Renal pelvis (tissue), 4 donors: ENCODE measurements around the gene RAB3C. TPM values are rescaled to one million over a fixed set of nuclear protein-coding genes. Genes with fewer than 3 reads are reported as not detected.

ENCODE experiments used
- DNase-seq: peaks from one replicate; pipeline ENCODE4 v3.0.0-alpha.2; 2013
- polyA plus RNA-seq, 3 donors: library from polyadenylated mRNA; unstranded; fragments of 120-200 nt; gene quantifications; one replicate each; pipeline ENCODE4 v1.2.1, GENCODE V29; 2013; ENCODE audit not compliant: insufficient read length in 3 of 3

Gene RAB3C
- polyA plus RNA-seq, 3 donors = 1.4 to 3.2 (median 1.9) TPM

DNA sequence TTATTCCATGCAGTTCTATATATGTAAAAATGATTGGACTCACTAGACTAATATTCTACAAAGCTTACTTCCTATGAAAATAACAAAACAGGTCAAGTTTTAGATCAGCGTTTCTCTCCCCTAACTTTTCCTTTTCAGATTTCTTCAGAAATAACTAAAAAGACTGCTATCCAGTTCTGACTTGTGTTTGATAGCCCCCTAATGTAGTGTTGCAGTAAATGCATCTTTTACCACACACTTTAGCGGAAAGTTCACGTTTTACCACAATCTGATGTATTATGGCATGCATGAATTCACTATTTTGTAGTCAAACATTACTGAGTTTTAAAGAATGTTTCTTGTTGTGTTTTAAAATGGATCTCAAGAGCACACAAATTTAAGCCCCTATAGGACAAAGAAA is 292.7 kb downstream of the RAB3C start:
- DNase-seq = no peak

DNA sequence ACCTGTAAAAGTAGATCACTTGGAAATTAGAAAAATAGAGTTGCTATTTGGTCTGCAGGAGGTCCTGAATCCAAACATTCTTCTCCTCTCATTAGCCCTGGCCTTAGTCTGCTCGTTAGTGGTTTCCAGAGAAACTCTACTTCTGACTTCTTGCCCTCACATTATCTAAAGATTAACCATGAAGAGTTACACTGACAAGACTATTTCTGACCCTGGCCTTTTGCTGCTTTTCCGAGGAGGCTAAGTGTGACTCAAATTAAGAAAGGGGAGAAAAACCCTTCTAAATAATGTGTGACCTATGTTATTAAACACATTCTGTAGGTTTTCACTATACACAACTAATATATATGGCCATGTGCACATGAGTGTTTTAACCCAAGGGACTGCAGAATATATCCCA is 302.4 kb downstream of the RAB3C start:
- DNase-seq = no peak

DNA sequence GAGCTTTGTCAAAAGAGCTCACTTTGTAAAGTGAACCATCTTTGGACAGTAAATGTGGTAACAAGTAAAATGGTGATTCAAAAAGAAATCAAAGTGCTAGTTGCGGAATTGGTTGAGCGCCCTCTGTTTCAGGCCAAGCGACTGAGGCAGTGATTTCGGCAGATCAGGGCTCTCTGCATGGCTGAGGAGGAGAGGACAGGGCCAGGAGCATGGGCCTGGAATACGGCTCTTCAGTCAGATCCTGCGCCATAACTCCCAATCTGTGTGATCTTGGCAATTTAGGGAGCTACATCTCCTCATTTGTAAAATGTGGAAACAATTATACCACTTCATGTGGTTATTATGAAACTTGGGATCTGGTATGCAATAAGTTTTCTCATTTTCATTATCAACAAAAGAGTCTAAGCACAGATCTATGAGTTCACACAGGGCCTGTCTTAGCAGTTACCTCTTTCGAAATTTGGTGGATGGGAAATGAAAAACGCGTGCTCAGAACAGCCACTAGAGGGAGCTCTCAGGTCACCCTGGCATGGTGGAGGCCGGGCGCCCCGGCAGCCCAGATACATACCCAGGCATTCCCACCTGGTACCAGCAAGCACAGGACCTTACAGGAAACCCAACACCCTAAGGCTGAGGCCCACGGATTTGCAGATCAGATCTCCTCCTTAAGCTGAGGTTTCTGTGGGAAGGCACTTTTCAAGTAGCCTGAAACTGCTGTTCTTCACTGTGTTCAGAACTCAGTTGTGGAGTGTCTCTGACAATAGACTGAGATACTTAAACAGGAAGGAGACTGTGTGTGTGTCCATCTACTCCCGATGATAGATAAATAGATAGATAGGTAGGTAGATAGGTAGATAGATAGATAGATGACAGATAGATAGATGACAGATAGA is 303.7 kb downstream of the RAB3C start:
- peak; percentile 60 for DNase-seq

DNA sequence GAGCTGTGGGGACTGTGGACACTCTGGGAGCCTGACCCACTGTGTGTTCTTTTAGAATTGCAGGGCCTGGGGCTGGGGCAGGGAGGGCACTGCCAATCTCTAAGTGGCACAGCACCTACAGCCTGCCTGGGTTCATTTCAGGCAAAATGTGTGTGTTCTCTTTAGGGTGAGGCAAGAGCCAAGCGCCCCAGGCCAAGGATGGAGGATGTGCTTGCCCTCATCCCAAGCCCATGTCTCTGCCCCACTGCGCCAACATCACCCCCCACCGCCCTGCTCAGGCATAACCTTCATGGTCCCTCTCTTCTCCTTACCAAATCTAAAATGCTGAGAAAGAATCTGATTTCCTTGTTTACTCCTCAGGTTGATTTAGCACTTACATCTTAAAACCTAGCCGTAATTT is 304.4 kb downstream of the RAB3C start:
- DNase-seq = no peak

DNA sequence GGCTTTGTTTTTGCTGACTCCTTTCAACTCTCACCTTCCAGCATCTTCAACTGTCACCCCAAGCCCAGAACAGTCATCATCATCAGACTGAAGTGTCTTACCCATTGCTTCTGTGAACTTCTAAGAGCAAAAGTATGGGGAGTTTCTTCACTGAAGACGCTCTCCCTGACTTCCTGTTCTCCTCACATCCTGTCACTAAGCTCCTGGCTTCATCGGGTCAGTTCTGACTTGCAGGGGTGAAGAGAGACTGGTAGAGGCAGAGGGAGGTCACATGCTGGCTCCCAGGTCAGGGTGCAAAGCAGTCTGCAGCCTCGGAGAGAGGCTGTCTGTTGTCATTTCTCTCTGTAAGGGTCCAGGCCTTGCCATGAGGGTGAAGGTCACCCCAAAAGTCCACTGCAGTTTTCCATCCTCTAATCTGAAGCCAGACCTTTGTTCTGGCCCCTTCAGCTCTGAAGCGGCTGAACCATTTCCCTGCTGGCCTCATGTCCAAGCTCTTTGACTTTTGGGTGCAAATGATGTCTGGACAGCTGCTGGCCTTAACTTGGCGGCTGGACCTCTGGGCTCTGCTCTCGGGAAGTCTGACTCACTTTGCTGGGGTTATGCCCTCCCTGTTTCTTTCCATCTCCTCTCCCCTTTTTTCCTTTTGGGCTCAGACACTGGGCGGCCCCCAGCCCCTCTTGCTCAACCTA is 305.0 kb downstream of the RAB3C start:
- no peak for DNase-seq

DNA sequence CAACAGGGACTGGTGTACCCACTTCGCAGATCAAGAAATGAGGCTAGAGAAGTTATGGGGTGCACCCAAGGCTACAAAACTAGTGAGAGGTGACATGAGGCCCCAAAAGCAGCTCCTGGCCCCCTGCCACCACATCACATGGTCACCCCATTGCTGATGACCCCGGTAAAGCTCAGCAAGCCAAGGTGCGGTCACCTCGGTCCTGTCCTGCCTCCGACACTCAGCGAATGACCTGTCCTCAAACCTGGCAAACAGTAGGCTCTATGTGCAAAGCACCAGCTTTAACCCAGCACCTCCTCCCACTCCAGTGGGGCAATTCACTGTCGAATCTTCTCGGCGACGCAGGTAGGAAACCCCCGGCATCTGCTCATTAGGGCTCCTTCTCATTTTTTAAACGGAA is 307.4 kb downstream of the RAB3C start:
- DNase-seq = no peak

DNA sequence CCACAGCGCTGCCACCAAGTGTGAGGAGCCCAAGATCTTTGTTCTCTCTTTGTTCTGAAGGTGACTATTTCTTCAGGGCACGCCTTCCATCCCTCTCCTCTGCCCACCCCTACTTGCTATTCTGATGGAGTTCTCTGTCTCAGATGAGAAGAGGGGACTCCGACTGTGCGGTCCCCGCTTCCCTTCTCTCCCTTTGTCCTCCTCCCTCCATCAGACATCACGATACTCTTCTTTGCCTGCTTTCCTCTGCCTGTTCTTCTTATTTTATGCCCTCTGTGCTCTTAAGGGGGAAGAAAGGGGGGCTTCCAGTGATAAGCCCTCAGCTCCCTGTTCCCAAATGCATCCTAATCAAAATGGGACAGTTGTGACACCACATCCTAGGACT is 307.8 kb downstream of the RAB3C start:
- DNase-seq = no peak

DNA sequence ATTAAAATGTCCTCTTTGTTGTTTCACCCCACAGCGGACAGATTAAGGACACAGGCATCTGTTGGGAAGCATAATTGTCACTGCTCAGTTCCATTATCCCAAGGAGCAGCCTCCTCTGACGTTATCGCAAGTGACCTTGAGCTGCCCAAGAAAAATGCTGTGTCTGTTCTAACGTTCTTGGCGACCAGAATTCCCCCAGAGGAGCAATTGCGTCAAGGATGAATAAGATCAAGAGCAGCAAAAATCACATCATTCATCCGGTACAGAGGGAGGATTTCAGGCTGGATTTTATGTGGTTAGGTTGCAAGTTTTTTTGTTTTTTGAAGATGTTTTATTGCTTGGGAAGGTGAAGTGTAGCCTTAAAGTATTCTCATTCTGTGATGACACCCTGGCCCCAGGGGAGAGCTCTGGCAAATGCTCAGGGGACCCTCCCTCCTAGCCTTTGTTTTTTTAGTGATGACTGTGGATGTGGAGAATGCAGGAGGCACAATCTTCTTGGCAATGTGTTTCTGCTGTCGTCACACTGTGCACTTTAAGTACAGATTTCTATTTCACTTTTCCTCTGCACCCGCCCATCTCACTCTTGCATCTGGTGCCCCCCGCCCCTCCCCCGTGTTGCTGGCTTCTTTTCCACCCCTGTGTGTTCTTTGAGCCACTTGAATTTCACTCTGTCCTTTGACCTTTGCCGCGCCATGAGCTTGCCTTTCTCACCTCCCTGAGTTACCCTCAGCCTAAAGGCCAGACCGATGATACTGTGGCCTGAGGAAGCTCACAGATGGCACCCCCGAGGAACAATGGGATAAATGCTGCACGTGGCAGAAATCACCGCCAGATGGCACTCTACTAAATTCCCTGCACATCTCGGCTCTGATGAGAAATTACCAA is 308.5 kb downstream of the RAB3C start:
- peak; percentile 62 for DNase-seq

DNA sequence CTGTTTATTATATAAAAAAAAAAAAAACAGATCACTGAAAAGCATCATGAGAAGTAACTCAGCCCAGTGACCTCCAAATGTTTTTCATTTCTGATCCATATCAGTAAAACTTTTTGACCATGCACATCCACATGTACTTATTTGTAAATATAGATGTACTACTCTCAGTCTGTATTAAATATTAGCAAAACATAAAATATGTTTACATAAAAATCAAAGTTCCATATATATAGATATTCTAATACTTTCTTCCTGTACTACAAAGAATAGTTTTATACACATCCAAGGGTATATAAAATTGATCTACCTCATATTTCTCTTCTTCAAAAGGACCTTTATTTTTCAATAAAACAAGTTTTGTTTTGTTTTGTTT is 309.1 kb downstream of the RAB3C start:
- DNase-seq = no peak

DNA sequence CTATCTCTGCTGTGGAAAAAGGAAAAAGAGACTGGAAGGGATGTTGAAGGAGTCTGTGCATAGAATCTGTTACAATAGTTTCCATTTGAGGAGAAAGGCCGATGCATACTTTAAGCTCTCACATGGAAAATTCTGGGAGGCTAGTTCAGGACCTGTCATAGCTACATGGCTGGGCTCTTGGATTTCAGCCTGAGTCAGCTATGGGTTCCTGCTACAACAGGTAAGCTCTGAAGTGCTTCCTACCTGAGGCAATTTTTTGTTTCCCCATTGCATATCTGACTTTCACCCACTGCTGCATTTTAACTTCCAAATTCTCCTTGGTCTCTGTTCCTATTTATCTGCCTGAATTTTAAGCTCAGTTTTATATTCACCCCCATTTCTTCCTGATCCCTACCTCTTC is 310.7 kb downstream of the RAB3C start:
- no peak for DNase-seq

DNA sequence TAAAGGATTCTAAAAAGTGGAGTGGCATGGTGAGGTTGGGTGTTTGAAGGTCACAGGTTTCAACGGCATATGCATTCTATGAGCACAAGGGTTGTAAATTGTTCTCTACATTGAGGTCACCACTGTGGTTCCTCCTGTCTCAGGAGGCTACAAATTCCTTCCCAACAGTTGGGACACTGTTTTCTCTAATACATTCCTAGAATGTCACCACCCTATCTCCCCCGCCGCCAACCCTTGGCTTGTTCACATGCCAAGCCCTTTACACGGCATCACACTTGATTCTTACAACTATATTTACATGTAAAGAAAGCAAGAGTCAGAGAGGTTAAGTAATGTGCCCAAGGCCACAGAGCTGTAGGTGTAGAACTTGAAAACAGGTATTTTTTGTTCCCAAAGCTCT is 315.1 kb downstream of the RAB3C start:
- no peak for DNase-seq

DNA sequence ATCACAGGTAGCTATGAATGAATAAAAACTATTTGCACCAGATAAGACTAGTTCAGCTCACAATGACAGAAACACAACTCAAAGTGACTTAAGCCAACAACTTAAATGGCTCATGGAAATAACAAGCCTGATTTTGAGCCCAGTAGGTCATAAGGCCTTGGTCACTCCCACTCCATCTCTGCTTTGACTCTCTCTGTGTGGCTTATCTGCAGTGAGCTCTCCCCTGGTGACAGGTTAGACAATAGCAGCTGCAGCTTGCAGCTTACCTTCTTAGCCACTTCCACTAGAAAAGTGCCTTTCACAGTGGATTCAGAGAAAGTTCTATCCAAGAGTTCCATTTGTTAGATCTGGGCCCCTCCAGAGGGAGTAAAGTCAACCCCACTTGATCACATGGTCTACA is 315.7 kb downstream of the RAB3C start:
- no peak for DNase-seq

DNA sequence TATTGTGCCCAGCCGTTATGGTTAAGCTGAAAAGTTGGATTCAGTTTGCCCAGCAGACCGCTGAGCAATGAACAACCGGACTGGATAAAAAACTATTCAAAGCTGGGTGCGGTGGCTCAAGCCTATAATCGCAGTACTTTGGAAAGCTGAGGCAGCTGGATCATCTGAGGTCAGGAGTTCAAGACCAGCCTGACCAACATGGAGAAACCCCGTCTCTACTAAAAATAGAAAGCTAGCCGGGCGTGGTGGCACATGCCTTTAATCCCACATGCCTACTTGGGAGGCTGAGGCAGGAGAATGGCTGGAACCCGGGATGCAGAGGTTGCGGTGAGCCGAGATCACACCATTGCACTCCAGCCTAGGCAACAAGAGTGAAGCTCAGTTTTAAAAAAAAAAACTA is 318.4 kb downstream of the RAB3C start:
- no peak for DNase-seq

DNA sequence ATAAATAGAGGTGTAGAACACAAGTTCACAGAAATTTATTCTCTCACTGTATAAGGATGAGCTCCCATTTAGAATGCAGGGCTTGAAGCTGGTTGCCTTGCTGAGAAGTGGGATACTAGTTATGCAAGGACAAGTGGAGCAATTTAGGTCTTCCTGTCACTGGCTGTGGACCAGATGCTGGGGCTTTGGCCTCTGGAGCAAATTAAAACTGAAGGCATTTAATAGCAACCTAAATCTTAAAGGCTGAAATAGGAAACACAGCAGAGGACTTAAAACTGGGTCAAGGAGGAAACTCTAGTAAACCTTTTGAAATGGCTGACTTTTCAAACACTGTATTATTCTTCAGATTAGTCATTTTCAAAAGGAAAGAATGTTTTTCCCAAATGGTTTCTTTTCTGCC is 319.4 kb downstream of the RAB3C start:
- DNase-seq = no peak

DNA sequence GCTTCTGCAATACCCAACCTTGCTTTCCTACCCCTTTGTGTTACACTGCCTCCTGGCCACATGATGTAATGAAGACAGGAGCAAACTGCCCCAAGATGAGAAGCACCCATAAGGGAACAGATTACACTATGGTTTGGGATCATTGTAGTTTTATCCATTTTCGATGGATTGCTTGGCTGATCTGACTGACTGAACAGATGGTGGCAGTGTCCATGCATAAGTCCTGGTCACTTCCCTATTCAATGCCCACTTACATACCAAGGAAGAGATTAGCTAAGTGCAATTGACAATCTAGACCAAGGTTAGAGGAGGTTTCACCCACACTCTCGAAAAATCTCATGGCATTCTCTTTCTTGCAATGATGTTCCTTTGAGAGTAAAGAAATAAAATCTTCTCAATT is 319.9 kb downstream of the RAB3C start:
- DNase-seq = no peak

DNA sequence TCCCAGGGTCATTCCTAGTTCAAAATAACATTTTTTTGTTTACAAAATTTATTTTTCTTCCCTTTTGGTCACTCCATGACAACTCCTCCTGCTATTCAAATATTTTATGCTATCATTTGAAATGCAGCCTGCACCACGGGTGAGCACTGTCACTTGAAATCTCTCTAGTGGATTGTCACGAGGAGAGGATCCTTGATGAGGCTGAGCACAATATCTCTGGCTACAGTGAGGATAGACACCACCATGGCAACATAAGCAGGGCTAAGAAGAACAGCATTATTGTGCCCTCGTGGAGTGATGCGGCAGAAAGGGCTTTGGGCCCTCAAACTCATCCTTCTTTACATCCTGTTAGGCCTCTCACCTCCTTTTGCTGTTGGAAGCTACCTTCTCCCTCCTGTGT is 321.9 kb downstream of the RAB3C start:
- DNase-seq = no peak

DNA sequence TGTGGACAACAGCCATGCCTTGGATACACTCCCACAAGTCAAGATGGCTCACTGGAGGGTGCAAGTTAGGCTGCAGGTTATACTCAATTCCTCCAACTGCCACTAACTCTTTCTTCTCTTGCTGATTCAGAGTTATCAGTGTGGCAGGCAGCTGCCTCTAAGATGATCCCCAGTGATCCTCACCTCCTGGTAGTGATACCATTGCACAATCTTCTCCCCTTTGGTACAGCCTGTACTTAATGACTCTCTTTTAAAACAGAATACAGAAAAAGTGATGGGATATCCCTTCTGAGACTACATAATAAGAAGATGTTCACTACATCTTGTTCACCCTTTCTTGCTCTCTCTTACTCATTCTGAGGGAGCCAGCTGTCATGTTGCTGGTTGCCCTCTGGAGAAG is 323.1 kb downstream of the RAB3C start:
- DNase-seq = no peak

Other genes with a start within 250 kb of the RAB3C start
- gene PLK2, start 123.0 kb upstream of the RAB3C start, polyA plus RNA-seq = 100 to 1,000 TPM; 164 to 179 (median 171) TPM
- gene GAPT, start 91.6 kb upstream of the RAB3C start, polyA plus RNA-seq = 1 to 10 TPM in 1 of 3 donors, under 1 TPM in 2; 0.49 to 1.7 (median 0.81) TPM